ENCODE results near the gene SOS2.

DNA sequence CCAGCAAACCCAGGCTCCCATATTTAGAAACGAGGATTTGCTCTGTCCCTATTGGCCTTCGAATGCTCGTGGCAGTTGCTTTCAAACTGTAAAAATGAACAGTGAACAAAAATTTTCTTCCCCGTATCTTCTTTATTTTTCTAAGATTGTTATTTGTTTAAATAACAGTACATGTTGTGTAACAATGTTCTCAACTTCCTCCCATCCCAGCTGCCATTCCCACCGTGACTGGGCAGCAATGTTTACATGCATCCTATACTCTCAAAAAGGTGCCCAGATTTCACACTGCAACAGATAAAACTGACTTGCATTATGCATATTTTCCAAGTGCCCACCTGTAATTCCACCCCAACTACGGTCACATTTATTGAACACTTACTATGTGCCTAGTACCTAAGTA, 127.8 kb downstream of the SOS2 start:
- TF ChIP-seq, protein P1, sequence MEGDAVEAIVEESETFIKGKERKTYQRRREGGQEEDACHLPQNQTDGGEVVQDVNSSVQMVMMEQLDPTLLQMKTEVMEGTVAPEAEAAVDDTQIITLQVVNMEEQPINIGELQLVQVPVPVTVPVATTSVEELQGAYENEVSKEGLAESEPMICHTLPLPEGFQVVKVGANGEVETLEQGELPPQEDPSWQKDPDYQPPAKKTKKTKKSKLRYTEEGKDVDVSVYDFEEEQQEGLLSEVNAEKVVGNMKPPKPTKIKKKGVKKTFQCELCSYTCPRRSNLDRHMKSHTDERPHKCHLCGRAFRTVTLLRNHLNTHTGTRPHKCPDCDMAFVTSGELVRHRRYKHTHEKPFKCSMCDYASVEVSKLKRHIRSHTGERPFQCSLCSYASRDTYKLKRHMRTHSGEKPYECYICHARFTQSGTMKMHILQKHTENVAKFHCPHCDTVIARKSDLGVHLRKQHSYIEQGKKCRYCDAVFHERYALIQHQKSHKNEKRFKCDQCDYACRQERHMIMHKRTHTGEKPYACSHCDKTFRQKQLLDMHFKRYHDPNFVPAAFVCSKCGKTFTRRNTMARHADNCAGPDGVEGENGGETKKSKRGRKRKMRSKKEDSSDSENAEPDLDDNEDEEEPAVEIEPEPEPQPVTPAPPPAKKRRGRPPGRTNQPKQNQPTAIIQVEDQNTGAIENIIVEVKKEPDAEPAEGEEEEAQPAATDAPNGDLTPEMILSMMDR (IDR thresholded peaks at IDR 0.05): no peak
- TF ChIP-seq POLR2A (IDR thresholded peaks at IDR 0.05) (no peak), POLR2AphosphoS5 (IDR thresholded peaks at IDR 0.05) (no peak), EP300 (IDR thresholded peaks at IDR 0.05) (no peak)

Measured in upper lobe of left lung (tissue), 4 donors.